A549 (cell line): Measurements from ENCODE around the gene ANKRD11. TPM values are rescaled to one million over a fixed set of nuclear protein-coding genes. Genes with fewer than 3 reads are reported as not detected.

ENCODE experiments used
- ATAC-seq, 2 experiments: fragments of 200-7000 bp in 1 of 2; fragments of >200 bp in 1 of 2; cut with Nextera tagmentation in 1 of 2; cut with Tn5 transposase in 1 of 2; 3 replicates each; pipeline versions ENCODE4 v1.8.0 to v1.9.1; 2018 to 2020; ENCODE audit warnings: mild to moderate bottlenecking in 1 of 2, moderate library complexity in 1 of 2
- CTCF ChIA-PET: fragments of 300-600 bp; sonication (Branson Sonifier 250); formaldehyde crosslinking; extraction: SDS; loops from one replicate; lab custom pipeline; 2021; ENCODE audit warnings: antibody characterized with exemption, inconsistent platforms; lab: Yijun Ruan, JAX
- POLR2A ChIA-PET: fragments of 350-600 bp; formaldehyde crosslinking; extraction: SDS; loops from one replicate; lab custom pipeline; 2021; ENCODE audit warnings: antibody characterized with exemption, inconsistent platforms; lab: Yijun Ruan, JAX
- DNase-seq, 2 experiments: peaks; one replicate each; pipeline versions ENCODE4 v3.0.0 to v3.0.0-alpha.2; 2011 to 2016; ENCODE audit warnings: low read depth in 1 of 2, low spot score in 1 of 2
- FAIRE-seq: peaks from 2 replicates; lab custom pipeline; 2011; peaks lifted over from hg19 to GRCh38; lab: Jason Lieb, UNC
- H3K27ac ChIP-seq, 2 experiments: fragments of >200 bp; sonication (Bioruptor Twin); formaldehyde crosslinking; 3 replicates each; pipeline ENCODE4 v1.5.1; 2016 to 2017
- H3K4me1 ChIP-seq: fragments of >200 bp; sonication (Bioruptor Twin); formaldehyde crosslinking; 3 replicates; pipeline ENCODE4 v1.6.1; 2016
- H3K4me2 ChIP-seq: fragments of >200 bp; sonication (Bioruptor Twin); formaldehyde crosslinking; 3 replicates; pipeline ENCODE4 v1.6.1; 2016
- H3K4me3 ChIP-seq: fragments of >200 bp; sonication (Bioruptor Twin); formaldehyde crosslinking; 3 replicates; pipeline ENCODE4 v1.5.1; 2016
- H3K9me3 ChIP-seq: fragments of >200 bp; sonication (Bioruptor Twin); formaldehyde crosslinking; 3 replicates; pipeline ENCODE4 v1.6.1; 2016
- BCL3 ChIP-seq: fragments of >200 bp; sonication (Bioruptor Twin); formaldehyde crosslinking; IDR thresholded peaks from 3 replicates; pipeline ENCODE4 v1.6.1; 2016
- BHLHE40 ChIP-seq: IDR thresholded peaks from 2 replicates; pipeline ENCODE4 v1.6.1; 2012; ENCODE audit warnings: low read depth, low read length, inconsistent platforms
- CBX8 ChIP-seq: fragments of 200-600 bp; sonication (generic); IDR thresholded peaks from 2 replicates; pipeline ENCODE4 v1.6.1; 2016
- CEBPB ChIP-seq, 2 experiments: fragments of >200 bp in 1 of 2; sonication (Bioruptor Twin) in 1 of 2; formaldehyde crosslinking in 1 of 2; IDR thresholded peaks; 2 replicates each; pipeline ENCODE4 v1.6.1; 2012 to 2016
- CHD2 ChIP-seq: fragments of 150-350 bp; IDR thresholded peaks from 2 replicates; pipeline ENCODE4 v1.6.1; 2014; ENCODE audit warnings: low read length; ENCODE audit not compliant: partially characterized antibody
- CTCF ChIP-seq: fragments of >200 bp; sonication (Bioruptor Twin); formaldehyde crosslinking; IDR thresholded peaks from 3 replicates; pipeline ENCODE4 v1.5.1; 2016
- EP300 ChIP-seq, 2 experiments: fragments of >200 bp; sonication (Bioruptor Twin); formaldehyde crosslinking; IDR thresholded peaks; 2 replicates in 1 of 2; 3 replicates in 1 of 2; pipeline ENCODE4 v1.6.1; 2016 to 2017
- FOSB ChIP-seq: fragments of 250-450 bp; sonication (Bioruptor Pico); IDR thresholded peaks from 2 replicates; pipeline ENCODE4 v1.5.0; 2020; ENCODE audit warnings: mild to moderate bottlenecking, moderate library complexity
- FOSL2 ChIP-seq, 2 experiments: fragments of 450-650 bp in 1 of 2; fragments of >200 bp in 1 of 2; sonication (Bioruptor Twin) in 1 of 2; formaldehyde crosslinking; IDR thresholded peaks; 2 replicates each; pipeline versions ENCODE4 v1.5.0 to v1.6.1; 2016 to 2020; ENCODE audit warnings: mild to moderate bottlenecking in 1 of 2, moderate library complexity in 1 of 2
- FOXS1 ChIP-seq: fragments of 250-450 bp; sonication (Bioruptor Pico); IDR thresholded peaks from 2 replicates; pipeline ENCODE4 v1.5.0; 2020; ENCODE audit warnings: mild to moderate bottlenecking, moderate library complexity
- GATA3 ChIP-seq: IDR thresholded peaks from 2 replicates; pipeline ENCODE4 v1.6.1; 2012; ENCODE audit warnings: borderline replicate concordance
- HEYL ChIP-seq: fragments of 250-450 bp; sonication (Bioruptor Pico); IDR thresholded peaks from 2 replicates; pipeline ENCODE4 v1.8.0; 2021; ENCODE audit warnings: mild to moderate bottlenecking, moderate library complexity
- HOXA7 ChIP-seq: fragments of 250-450 bp; sonication (Bioruptor Pico); IDR thresholded peaks from 2 replicates; pipeline ENCODE4 v1.5.0; 2020; ENCODE audit warnings: mild to moderate bottlenecking, moderate library complexity
- JUN ChIP-seq, 2 experiments: fragments of >200 bp; sonication (Bioruptor Twin); formaldehyde crosslinking; IDR thresholded peaks; 2 replicates in 1 of 2; 3 replicates in 1 of 2; pipeline ENCODE4 v1.6.1; 2016 to 2017
- KDM1A ChIP-seq: fragments of 200-600 bp; sonication (generic); IDR thresholded peaks from 2 replicates; pipeline ENCODE4 v1.6.1; 2016; ENCODE audit warnings: low read depth, mild to moderate bottlenecking
- MAFK ChIP-seq: fragments of 450-650 bp; IDR thresholded peaks from 2 replicates; pipeline ENCODE4 v1.6.1; 2014; ENCODE audit not compliant: partially characterized antibody
- MAZ ChIP-seq: fragments of 150-350 bp; IDR thresholded peaks from 2 replicates; pipeline ENCODE4 v1.6.1; 2014; ENCODE audit warnings: antibody characterized with exemption, low read depth, low read length, borderline replicate concordance
- MYC ChIP-seq: IDR thresholded peaks from 2 replicates; pipeline ENCODE4 v1.6.1; 2012; ENCODE audit warnings: mild to moderate bottlenecking, inconsistent platforms, low read length, improper control_type of control experiment, borderline replicate concordance
- NFE2L2 ChIP-seq: fragments of 150-350 bp; conservative IDR thresholded peaks from 2 replicates; pipeline ENCODE4 v1.6.1; 2014; ENCODE audit warnings: low read length
- NPAS2 ChIP-seq: fragments of 250-450 bp; sonication (Bioruptor Pico); IDR thresholded peaks from 2 replicates; pipeline ENCODE4 v1.8.0; 2022; ENCODE audit warnings: mild to moderate bottlenecking, moderate library complexity, borderline replicate concordance
- PBX3 ChIP-seq: IDR thresholded peaks from 2 replicates; pipeline ENCODE4 v1.6.1; 2012
- PHF8 ChIP-seq: fragments of 200-600 bp; sonication (generic); IDR thresholded peaks from 2 replicates; pipeline ENCODE4 v1.6.1; 2016; ENCODE audit warnings: low read depth, mild to moderate bottlenecking, antibody characterized with exemption, moderate library complexity, borderline replicate concordance
- RCOR1 ChIP-seq: fragments of 150-350 bp; IDR thresholded peaks from 2 replicates; pipeline ENCODE4 v1.6.1; 2014; ENCODE audit warnings: antibody characterized with exemption, low read length, low read depth
- RFX5 ChIP-seq: fragments of 450-650 bp; IDR thresholded peaks from 2 replicates; pipeline ENCODE4 v1.7.1; 2014; ENCODE audit warnings: antibody characterized with exemption, mild to moderate bottlenecking, moderate library complexity
- SMC3 ChIP-seq: fragments of >200 bp; sonication (Bioruptor Twin); formaldehyde crosslinking; IDR thresholded peaks from 3 replicates; pipeline ENCODE4 v1.6.1; 2018; ENCODE audit warnings: inconsistent platforms
- SREBF2 ChIP-seq: fragments of 450-650 bp; IDR thresholded peaks from 2 replicates; pipeline ENCODE4 v1.6.1; 2014; ENCODE audit warnings: mild to moderate bottlenecking, moderate library complexity
- TP53 ChIP-seq: fragments of 250-450 bp; sonication (Bioruptor Pico); IDR thresholded peaks from 2 replicates; pipeline ENCODE4 v1.5.0; 2021; ENCODE audit warnings: mild to moderate bottlenecking, moderate library complexity
- USF2 ChIP-seq: fragments of 450-650 bp; IDR thresholded peaks from 2 replicates; pipeline ENCODE4 v1.6.1; 2014; ENCODE audit warnings: antibody characterized with exemption
- WGBS: methylation state at CpG from one replicate; pipeline ENCODE4 v1.1.6; 2017; ENCODE audit errors: missing lambda C conversion rate; 5-methylcytosine and 5-hydroxymethylcytosine counted together
- polyA plus RNA-seq, 4 experiments: library from polyadenylated mRNA; depleted of rRNA in 3 of 4; stranded (reverse); fragments of >200 nt; fragmentation: RNase III in 1 of 4; extraction: RNeasy Plus Mini Kit Qiagen cat#74134 plus additional on column Dnase treatment in 1 of 4; gene quantifications; 2 replicates in 3 of 4; 3 replicates in 1 of 4; pipeline ENCODE4 v1.2.3, GENCODE V29; 2011 to 2017
- TF ChIP-seq, protein P1 (sequence below): fragments of 150-350 bp; IDR thresholded peaks from 2 replicates; pipeline ENCODE4 v1.6.1; 2014; ENCODE audit warnings: low read depth, mild to moderate bottlenecking, low read length
- TF ChIP-seq, protein P2 (sequence below): fragments of 200-600 bp; sonication (generic); IDR thresholded peaks from 2 replicates; pipeline ENCODE4 v1.6.1; 2016; ENCODE audit warnings: antibody characterized with exemption, mild to moderate bottlenecking, moderate library complexity

ANKRD11 gene
- polyA plus RNA-seq, 2 of the 4 experiments (the other 2 are of a cell fraction) = 53.6 to 54.9 TPM

DNA sequence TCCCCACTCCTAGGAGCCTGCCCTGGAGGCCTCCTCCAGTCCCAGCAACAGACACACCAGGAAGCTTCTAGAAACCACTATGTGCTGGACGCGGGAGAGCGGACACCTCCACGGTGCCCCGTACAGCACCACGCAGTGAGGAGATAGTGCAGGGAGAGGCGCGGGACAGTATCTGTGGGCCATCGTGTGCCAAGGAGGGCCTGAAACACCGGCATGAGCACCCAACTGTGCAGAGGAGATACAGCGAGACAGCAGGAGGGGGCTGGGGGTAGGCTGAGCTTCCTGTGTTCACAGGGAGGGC, 215.1 kb downstream of the ANKRD11 start:
- Histone ChIP-seq H3K4me2 (no peak overlapping the region), H3K4me1 (no peaks in the 10 kb centered on the region; the same call in 2 of the 3 replicates), H3K4me3 (no peak overlapping the region)
- ATAC-seq (no peak), DNase-seq (no peak), FAIRE-seq (no peak)
- WGBS = 97% methylated on average over 11 of the region's 11 CpGs
- CTCF ChIA-PET = interaction anchor here (9.1 kb wide), 1 partner anchor 16 kb away, joined by 80 read pairs; no protein-coding TSS in a partner anchor
- no peak for TF ChIP-seq FOXS1 (CRISPR knock-in tag)
- no peak for TF ChIP-seq CHD2
- TF ChIP-seq NFE2L2 = no peak
- TF ChIP-seq FOSB = no peak
- no peak for TF ChIP-seq MAZ
- TF ChIP-seq PBX3 = no peak
- no peak for TF ChIP-seq MAFK
- TF ChIP-seq NPAS2 = no peak
- no peak for TF ChIP-seq HOXA7
- TF ChIP-seq USF2 = no peak
- TF ChIP-seq CTCF = no peak
- TF ChIP-seq CBX8 = no peak
- TF ChIP-seq CEBPB (IDR thresholded peaks at IDR 0.05) = no peak
- no peak for TF ChIP-seq RFX5
- TF ChIP-seq MYC = no peak
- no peak for TF ChIP-seq KDM1A
- TF ChIP-seq FOSL2 (IDR thresholded peaks at IDR 0.05) = no peak
- TF ChIP-seq FOSL2 (CRISPR knock-in tag; IDR thresholded peaks at IDR 0.05) = no peak
- TF ChIP-seq BHLHE40 = no peak
- TF ChIP-seq JUN (IDR thresholded peaks at IDR 0.05) = no peak
- TF ChIP-seq, all 56 proteins: peak for 0
- Histone ChIP-seq H3K9me3 (no peaks in the 10 kb centered on the region), H3K27ac (no peak overlapping the region)
- POLR2A ChIA-PET = no interaction called here

DNA sequence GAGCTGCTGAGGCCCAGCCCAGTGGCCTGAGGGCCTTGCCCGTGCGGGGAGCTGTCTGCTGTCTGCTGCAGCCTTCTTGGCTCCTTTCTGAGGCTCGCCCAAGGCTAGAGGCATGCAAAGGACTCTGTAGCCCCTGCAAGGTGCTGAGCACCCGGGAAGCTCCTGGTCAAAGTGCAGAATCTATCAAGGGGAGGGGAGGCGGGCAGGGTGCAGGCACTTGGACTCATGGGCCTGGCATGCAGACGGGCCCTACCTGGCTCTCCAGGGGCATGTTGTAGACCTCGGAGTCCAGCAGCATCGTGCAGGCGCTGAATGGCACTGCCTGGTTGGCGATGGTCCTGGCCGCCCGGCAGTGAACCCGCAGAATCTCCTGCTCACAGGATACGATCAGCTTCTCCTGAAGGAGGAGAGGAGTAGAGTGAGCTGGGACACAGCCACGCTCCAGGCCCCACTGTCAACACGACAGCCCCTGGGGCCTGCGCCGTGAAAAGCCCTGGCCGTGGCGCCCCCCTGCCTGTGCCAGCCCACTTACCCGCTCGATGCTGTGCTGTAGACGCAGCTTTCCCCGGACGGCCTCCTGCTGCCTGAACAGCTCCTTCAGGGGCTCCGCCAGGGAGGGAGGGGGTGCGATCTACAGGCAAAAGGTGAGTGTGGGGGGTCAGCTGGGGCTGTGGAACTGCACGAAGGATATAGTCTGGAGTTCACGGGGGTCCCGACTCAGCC, 215.6 kb downstream of the ANKRD11 start:
- H3K9me3 ChIP-seq = no peaks in the 10 kb centered on the region
- CTCF ChIA-PET = interaction anchor here (0.5 to 9.1 kb wide), 5 partner anchors 11 to 263 kb away, joined by 3 to 80 read pairs (median 3); no protein-coding TSS in a partner anchor
- 95% methylated on average over 20 of the region's 30 CpGs for WGBS
- H3K4me2 ChIP-seq = no peak overlapping the region
- FAIRE-seq (no peak), ATAC-seq (no peak), DNase-seq (no peak)
- H3K27ac ChIP-seq = no peak overlapping the region
- no peak overlapping the region for H3K4me3 ChIP-seq
- POLR2A ChIA-PET = no interaction called here
- peaks cover 4% of the 10 kb centered on the region; the same call in 2 of the 3 replicates for H3K4me1 ChIP-seq
- no peak for TF ChIP-seq KDM1A
- TF ChIP-seq EP300 (IDR thresholded peaks at IDR 0.05) = no peak
- no peak for TF ChIP-seq GATA3
- no peak for TF ChIP-seq TP53
- TF ChIP-seq, protein P1, sequence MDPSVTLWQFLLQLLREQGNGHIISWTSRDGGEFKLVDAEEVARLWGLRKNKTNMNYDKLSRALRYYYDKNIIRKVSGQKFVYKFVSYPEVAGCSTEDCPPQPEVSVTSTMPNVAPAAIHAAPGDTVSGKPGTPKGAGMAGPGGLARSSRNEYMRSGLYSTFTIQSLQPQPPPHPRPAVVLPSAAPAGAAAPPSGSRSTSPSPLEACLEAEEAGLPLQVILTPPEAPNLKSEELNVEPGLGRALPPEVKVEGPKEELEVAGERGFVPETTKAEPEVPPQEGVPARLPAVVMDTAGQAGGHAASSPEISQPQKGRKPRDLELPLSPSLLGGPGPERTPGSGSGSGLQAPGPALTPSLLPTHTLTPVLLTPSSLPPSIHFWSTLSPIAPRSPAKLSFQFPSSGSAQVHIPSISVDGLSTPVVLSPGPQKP = no peak
- TF ChIP-seq BCL3 = no peak
- no peak for TF ChIP-seq JUN (IDR thresholded peaks at IDR 0.05)
- TF ChIP-seq SMC3 = no peak
- TF ChIP-seq, protein P2, sequence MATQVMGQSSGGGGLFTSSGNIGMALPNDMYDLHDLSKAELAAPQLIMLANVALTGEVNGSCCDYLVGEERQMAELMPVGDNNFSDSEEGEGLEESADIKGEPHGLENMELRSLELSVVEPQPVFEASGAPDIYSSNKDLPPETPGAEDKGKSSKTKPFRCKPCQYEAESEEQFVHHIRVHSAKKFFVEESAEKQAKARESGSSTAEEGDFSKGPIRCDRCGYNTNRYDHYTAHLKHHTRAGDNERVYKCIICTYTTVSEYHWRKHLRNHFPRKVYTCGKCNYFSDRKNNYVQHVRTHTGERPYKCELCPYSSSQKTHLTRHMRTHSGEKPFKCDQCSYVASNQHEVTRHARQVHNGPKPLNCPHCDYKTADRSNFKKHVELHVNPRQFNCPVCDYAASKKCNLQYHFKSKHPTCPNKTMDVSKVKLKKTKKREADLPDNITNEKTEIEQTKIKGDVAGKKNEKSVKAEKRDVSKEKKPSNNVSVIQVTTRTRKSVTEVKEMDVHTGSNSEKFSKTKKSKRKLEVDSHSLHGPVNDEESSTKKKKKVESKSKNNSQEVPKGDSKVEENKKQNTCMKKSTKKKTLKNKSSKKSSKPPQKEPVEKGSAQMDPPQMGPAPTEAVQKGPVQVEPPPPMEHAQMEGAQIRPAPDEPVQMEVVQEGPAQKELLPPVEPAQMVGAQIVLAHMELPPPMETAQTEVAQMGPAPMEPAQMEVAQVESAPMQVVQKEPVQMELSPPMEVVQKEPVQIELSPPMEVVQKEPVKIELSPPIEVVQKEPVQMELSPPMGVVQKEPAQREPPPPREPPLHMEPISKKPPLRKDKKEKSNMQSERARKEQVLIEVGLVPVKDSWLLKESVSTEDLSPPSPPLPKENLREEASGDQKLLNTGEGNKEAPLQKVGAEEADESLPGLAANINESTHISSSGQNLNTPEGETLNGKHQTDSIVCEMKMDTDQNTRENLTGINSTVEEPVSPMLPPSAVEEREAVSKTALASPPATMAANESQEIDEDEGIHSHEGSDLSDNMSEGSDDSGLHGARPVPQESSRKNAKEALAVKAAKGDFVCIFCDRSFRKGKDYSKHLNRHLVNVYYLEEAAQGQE = no peak
- no peak for TF ChIP-seq MAZ
- TF ChIP-seq SREBF2 = no peak
- no peak for TF ChIP-seq RCOR1
- no peak for TF ChIP-seq PHF8
- TF ChIP-seq HEYL (CRISPR knock-in tag) = no peak
